HEK293 (cell line): ENCODE data around the gene SIL1.

Experiments
- CTCF ChIA-PET: fragments of 350-600 bp; formaldehyde crosslinking; extraction: SDS; loops from one replicate; lab custom pipeline; 2021; ENCODE audit warnings: antibody characterized with exemption; lab: Yijun Ruan, JAX
- POLR2A ChIA-PET: fragments of 300-600 bp; formaldehyde crosslinking; extraction: SDS; loops from one replicate; lab custom pipeline; 2020; ENCODE audit warnings: antibody characterized with exemption, inconsistent platforms; lab: Yijun Ruan, JAX
- H3K27ac ChIP-seq: fragments of 200-500 bp; sonication (Bioruptor generic); 2 replicates; pipeline ENCODE4 v1.5.1; 2014; ENCODE audit warnings: low read depth, low read length, control low read depth, inconsistent platforms; ENCODE audit errors: extremely low read depth
- H3K36me3 ChIP-seq, 2 experiments: fragments of 200-500 bp in 1 of 2; sonication (Bioruptor generic) in 1 of 2; 1 replicate in 1 of 2; 2 replicates in 1 of 2; pipeline ENCODE4 v1.5.1; 2014 to 2017; ENCODE audit warnings: inconsistent platforms in 2 of 2, low read length in 2 of 2; ENCODE audit not compliant: control insufficient read depth in 2 of 2, insufficient read depth in 1 of 2
- H3K4me1 ChIP-seq: fragments of 200-500 bp; sonication (Bioruptor generic); 2 replicates; pipeline ENCODE4 v1.5.1; 2014; ENCODE audit warnings: mild to moderate bottlenecking, low read length, inconsistent platforms; ENCODE audit not compliant: control insufficient read depth, insufficient read depth
- H3K4me3 ChIP-seq: 2 replicates; pipeline ENCODE4 v1.5.1; 2011; ENCODE audit warnings: low read depth, mild to moderate bottlenecking, control low read depth, low read length, moderate library complexity
- H3K9me3 ChIP-seq: fragments of 200-500 bp; sonication (Bioruptor generic); 2 replicates; pipeline ENCODE4 v1.5.1; 2014; ENCODE audit warnings: low read depth, low read length, inconsistent platforms; ENCODE audit not compliant: control insufficient read depth, insufficient read depth
- BCL11A ChIP-seq: fragments of 450-650 bp; formaldehyde crosslinking; IDR thresholded peaks from 2 replicates; pipeline ENCODE4 v1.5.1; 2016; ENCODE audit warnings: low read depth, missing biosample characterization, missing genetic modification characterization
- ELK4 ChIP-seq: IDR thresholded peaks from 2 replicates; pipeline ENCODE4 v1.6.1; 2011; ENCODE audit warnings: mild to moderate bottlenecking, low read depth, low read length, borderline replicate concordance
- KLF1 ChIP-seq: fragments of 450-650 bp; formaldehyde crosslinking; IDR thresholded peaks from 2 replicates; pipeline ENCODE4 v1.5.1; 2016; ENCODE audit warnings: missing biosample characterization, missing genetic modification characterization
- REST ChIP-seq: fragments of 450-650 bp; formaldehyde crosslinking; IDR thresholded peaks from 2 replicates; pipeline ENCODE4 v1.5.1; 2016; ENCODE audit warnings: missing biosample characterization, missing genetic modification characterization
- ZBTB6 ChIP-seq: fragments of 450-650 bp; formaldehyde crosslinking; IDR thresholded peaks from 2 replicates; pipeline ENCODE4 v1.5.1; 2017; ENCODE audit warnings: missing biosample characterization, missing genetic modification characterization
- ZNF416 ChIP-seq: fragments of 450-650 bp; formaldehyde crosslinking; IDR thresholded peaks from 2 replicates; pipeline ENCODE4 v1.5.1; 2016; ENCODE audit warnings: missing biosample characterization, missing genetic modification characterization
- ZNF514 ChIP-seq: fragments of 450-650 bp; formaldehyde crosslinking; IDR thresholded peaks from 2 replicates; pipeline ENCODE4 v1.5.1; 2016; ENCODE audit warnings: missing biosample characterization, missing genetic modification characterization
- ZNF544 ChIP-seq: fragments of 450-650 bp; formaldehyde crosslinking; IDR thresholded peaks from 2 replicates; pipeline ENCODE4 v1.5.0; 2017; ENCODE audit warnings: missing biosample characterization, missing genetic modification characterization
- ZNF600 ChIP-seq: fragments of 450-650 bp; formaldehyde crosslinking; IDR thresholded peaks from 2 replicates; pipeline ENCODE4 v1.5.1; 2016; ENCODE audit warnings: missing biosample characterization, missing genetic modification characterization
- ZNF664 ChIP-seq: fragments of 450-650 bp; formaldehyde crosslinking; IDR thresholded peaks from 2 replicates; pipeline ENCODE4 v1.5.1; 2016; ENCODE audit warnings: missing biosample characterization, missing genetic modification characterization
- ZSCAN16 ChIP-seq: fragments of 450-650 bp; formaldehyde crosslinking; IDR thresholded peaks from 2 replicates; pipeline ENCODE4 v1.5.1; 2016; ENCODE audit warnings: missing biosample characterization, missing genetic modification characterization
- TF ChIP-seq, protein P1 (sequence below): fragments of 450-650 bp; formaldehyde crosslinking; IDR thresholded peaks from 2 replicates; pipeline ENCODE4 v1.5.1; 2016; ENCODE audit warnings: missing biosample characterization, missing genetic modification characterization

SIL1 gene

GRCh38 chr5:139162448-139162847 lies 35.7 kb downstream of the SIL1 start:
- H3K9me3 ChIP-seq = no peaks in the 10 kb centered on the region
- ChIA-PET CTCF (interaction anchor here (1.0 to 1.9 kb wide), 2 partner anchors 24 to 100 kb away, joined by 4 to 5 read pairs; no protein-coding TSS in a partner anchor), POLR2A (interaction anchor here (1.0 kb wide), 1 partner anchor 36 kb away, joined by 7 read pairs; the partner anchor contains the start of gene SIL1)
- H3K4me3 ChIP-seq = no peak overlapping the region
- H3K27ac ChIP-seq = no peak overlapping the region
- no peaks in the 10 kb centered on the region; a peak in 1 of 3 replicates for H3K36me3 ChIP-seq
- no peak for TF ChIP-seq REST (tag by site-specific recombination)
- peak; percentile 41; the same call in 1 of the 2 replicates for TF ChIP-seq ZNF664 (tag by site-specific recombination)
- TF ChIP-seq ZBTB6 = no peak
- no peak for TF ChIP-seq ZSCAN16 (tag by site-specific recombination)
- no peak for TF ChIP-seq KLF1 (tag by site-specific recombination)
- TF ChIP-seq ZNF544 (tag by site-specific recombination) = no peak
- no peak for TF ChIP-seq ELK4
- TF ChIP-seq ZNF416 (tag by site-specific recombination) = no peak
- TF ChIP-seq ZNF514 (tag by site-specific recombination) = no peak
- H3K4me1 ChIP-seq = peaks cover 13% of the 10 kb centered on the region

GRCh38 chr5:139158791-139159190 lies 39.4 kb downstream of the SIL1 start:
- TF ChIP-seq BCL11A = no peak
- TF ChIP-seq, all 188 proteins: peak for 0
- no peak overlapping the region for H3K4me3 ChIP-seq
- H3K27ac ChIP-seq = no peak overlapping the region
- H3K9me3 ChIP-seq = no peaks in the 10 kb centered on the region
- ChIA-PET CTCF (no interaction called here), POLR2A (no interaction called here)
- H3K36me3 ChIP-seq = no peaks in the 10 kb centered on the region; a peak in 1 of 3 replicates
- no peaks in the 10 kb centered on the region for H3K4me1 ChIP-seq

DNA sequence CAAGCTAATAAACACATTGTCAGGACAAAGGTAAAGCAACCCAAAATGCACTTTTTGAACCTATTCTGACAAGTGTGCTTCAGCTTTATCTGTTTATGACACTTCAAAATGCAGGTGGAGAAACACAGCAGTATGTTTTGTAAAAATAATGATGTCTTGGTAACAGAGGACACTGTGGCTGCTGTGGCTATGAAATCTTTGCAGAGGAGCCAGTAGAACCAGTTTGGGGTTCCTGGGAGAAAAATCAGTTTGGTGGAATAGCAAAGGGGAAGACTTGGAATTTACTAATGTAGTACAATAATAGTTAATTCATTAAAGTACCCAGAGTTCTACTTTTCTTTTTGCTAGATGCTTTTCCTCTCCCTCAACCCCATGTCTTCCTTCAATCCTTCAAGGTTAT lies 40.6 kb downstream of the SIL1 start:
- ChIA-PET CTCF (interaction anchor here (0.9 to 2.0 kb wide), 2 partner anchors 10 to 36 kb away, joined by 3 to 4 read pairs; no protein-coding TSS in a partner anchor), POLR2A (interaction anchor here (1.3 kb wide), 1 partner anchor 41 kb away, joined by 3 read pairs; the partner anchor contains the start of gene SIL1)
- H3K4me3 ChIP-seq = no peak overlapping the region
- H3K36me3 ChIP-seq = no peaks in the 10 kb centered on the region
- H3K9me3 ChIP-seq = no peaks in the 10 kb centered on the region
- no peak for TF ChIP-seq ZNF600 (tag by site-specific recombination)
- TF ChIP-seq, protein P1, sequence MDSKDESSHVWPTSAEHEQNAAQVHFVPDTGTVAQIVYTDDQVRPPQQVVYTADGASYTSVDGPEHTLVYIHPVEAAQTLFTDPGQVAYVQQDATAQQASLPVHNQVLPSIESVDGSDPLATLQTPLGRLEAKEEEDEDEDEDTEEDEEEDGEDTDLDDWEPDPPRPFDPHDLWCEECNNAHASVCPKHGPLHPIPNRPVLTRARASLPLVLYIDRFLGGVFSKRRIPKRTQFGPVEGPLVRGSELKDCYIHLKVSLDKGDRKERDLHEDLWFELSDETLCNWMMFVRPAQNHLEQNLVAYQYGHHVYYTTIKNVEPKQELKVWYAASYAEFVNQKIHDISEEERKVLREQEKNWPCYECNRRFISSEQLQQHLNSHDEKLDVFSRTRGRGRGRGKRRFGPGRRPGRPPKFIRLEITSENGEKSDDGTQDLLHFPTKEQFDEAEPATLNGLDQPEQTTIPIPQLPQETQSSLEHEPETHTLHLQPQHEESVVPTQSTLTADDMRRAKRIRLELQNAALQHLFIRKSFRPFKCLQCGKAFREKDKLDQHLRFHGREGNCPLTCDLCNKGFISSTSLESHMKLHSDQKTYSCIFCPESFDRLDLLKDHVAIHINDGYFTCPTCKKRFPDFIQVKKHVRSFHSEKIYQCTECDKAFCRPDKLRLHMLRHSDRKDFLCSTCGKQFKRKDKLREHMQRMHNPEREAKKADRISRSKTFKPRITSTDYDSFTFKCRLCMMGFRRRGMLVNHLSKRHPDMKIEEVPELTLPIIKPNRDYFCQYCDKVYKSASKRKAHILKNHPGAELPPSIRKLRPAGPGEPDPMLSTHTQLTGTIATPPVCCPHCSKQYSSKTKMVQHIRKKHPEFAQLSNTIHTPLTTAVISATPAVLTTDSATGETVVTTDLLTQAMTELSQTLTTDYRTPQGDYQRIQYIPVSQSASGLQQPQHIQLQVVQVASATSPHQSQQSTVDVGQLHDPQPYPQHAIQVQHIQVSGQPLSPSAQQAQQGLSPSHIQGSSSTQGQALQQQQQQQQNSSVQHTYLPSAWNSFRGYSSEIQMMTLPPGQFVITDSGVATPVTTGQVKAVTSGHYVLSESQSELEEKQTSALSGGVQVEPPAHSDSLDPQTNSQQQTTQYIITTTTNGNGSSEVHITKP (tag by site-specific recombination) = no peak
- H3K4me1 ChIP-seq = no peaks in the 10 kb centered on the region
- H3K27ac ChIP-seq = no peak overlapping the region
